Astrocyte (in vitro differentiated cells and primary cell): ENCODE results near the gene PRPH.

ENCODE experiments used
- EZH2 ChIP-seq: IDR thresholded peaks from 2 replicates; pipeline ENCODE4 v1.6.1; 2012; ENCODE audit warnings: mild to moderate bottlenecking, low read length, inconsistent platforms; ENCODE audit not compliant: insufficient read depth
- TF ChIP-seq, protein P1 (sequence below): IDR thresholded peaks from 2 replicates; pipeline ENCODE4 v1.5.1; 2011; ENCODE audit warnings: low read depth, mild to moderate bottlenecking, inconsistent platforms, low read length, moderate library complexity; ENCODE audit not compliant: insufficient read depth

DNA sequence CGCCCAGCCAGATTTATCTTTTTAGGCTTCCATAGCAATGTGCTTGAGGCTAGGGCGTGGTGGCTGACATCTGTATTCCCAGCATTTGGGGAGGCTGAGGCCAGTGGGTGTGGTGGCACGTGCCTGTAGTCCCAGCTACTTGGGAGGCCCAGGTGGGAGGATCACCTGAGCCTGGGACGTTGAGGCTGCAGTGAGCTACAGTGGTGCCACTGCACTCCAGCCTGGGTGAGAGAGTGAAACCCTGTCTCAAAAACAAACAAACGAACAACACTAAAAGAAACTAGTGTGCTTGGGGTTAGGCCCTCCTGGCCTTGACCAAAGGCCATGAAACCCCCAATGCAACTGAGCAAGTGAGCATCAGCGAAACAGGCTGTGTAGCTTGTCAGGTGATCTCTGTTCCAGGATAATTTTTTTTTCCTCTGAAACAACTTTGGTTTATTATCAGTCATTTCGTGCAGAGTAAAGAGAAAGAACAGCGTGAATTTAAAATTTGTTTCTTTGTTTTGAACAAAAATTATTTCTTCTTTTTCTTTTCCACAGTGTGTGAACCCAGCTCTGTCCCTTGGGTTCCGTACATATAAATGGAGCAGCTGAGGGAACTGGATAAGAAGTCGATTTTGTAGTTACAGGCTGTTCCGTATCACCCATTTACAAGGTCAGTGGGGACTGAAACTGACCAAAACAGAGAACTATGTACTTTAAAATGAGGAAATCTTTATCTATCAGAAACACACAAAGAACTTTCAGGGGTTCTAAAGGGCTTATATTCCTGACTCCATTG, 38.9 kb upstream of the PRPH start:
- TF ChIP-seq, protein P1, sequence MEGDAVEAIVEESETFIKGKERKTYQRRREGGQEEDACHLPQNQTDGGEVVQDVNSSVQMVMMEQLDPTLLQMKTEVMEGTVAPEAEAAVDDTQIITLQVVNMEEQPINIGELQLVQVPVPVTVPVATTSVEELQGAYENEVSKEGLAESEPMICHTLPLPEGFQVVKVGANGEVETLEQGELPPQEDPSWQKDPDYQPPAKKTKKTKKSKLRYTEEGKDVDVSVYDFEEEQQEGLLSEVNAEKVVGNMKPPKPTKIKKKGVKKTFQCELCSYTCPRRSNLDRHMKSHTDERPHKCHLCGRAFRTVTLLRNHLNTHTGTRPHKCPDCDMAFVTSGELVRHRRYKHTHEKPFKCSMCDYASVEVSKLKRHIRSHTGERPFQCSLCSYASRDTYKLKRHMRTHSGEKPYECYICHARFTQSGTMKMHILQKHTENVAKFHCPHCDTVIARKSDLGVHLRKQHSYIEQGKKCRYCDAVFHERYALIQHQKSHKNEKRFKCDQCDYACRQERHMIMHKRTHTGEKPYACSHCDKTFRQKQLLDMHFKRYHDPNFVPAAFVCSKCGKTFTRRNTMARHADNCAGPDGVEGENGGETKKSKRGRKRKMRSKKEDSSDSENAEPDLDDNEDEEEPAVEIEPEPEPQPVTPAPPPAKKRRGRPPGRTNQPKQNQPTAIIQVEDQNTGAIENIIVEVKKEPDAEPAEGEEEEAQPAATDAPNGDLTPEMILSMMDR, result no peak
- no peak for TF ChIP-seq EZH2
